ENCODE results near the gene CERT1.
A peak's percentile ranks its signal among the peaks of the same experiment; 100 is the strongest.
"Not testable (repeated sequence)": the region's sequence is repeated elsewhere in the genome, so short reads cannot be mapped to it uniquely, and the experiment has no call there.

CERT1 gene

DNA sequence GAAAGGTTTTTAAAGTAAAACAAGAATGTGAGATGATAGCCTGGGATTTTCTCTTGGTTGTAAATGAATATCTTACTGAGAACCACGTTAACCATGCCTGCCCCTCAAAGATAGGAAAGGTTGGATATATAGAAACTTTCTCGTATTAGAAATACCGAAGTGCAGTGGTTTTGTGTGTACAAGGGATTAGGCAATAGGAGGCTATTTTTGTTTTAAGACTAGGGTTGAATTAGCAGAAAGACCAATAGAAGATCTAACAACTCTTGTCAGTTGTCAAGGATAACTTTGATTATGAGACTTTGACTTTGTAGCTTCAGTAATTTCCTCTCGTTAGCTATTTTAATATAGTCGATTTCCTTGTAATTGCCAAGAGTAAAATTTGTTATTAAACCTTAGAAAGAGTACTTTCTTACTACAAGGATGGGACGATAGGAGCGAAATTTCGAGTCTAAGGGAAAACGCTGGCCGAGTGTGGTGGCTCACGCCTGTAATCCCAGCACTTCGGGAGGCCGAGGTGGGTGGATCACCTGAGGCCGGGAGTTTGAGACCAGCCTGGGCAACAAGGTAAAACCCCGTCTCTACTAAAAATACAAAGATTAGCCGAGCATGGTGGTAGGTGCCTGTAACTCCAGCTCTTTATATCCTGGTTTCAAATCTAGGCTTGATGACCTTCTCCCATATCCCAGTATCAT, 1.1 kb upstream of the CERT1 start:
- TF ChIP-seq, protein P1, sequence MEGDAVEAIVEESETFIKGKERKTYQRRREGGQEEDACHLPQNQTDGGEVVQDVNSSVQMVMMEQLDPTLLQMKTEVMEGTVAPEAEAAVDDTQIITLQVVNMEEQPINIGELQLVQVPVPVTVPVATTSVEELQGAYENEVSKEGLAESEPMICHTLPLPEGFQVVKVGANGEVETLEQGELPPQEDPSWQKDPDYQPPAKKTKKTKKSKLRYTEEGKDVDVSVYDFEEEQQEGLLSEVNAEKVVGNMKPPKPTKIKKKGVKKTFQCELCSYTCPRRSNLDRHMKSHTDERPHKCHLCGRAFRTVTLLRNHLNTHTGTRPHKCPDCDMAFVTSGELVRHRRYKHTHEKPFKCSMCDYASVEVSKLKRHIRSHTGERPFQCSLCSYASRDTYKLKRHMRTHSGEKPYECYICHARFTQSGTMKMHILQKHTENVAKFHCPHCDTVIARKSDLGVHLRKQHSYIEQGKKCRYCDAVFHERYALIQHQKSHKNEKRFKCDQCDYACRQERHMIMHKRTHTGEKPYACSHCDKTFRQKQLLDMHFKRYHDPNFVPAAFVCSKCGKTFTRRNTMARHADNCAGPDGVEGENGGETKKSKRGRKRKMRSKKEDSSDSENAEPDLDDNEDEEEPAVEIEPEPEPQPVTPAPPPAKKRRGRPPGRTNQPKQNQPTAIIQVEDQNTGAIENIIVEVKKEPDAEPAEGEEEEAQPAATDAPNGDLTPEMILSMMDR (IDR thresholded peaks at IDR 0.05; ENCODE audit: low read depth, low read length), result no peak
- peak overlapping the region; percentile 97 for H3K4me3 ChIP-seq (ENCODE audit: low read depth, low read length)

DNA sequence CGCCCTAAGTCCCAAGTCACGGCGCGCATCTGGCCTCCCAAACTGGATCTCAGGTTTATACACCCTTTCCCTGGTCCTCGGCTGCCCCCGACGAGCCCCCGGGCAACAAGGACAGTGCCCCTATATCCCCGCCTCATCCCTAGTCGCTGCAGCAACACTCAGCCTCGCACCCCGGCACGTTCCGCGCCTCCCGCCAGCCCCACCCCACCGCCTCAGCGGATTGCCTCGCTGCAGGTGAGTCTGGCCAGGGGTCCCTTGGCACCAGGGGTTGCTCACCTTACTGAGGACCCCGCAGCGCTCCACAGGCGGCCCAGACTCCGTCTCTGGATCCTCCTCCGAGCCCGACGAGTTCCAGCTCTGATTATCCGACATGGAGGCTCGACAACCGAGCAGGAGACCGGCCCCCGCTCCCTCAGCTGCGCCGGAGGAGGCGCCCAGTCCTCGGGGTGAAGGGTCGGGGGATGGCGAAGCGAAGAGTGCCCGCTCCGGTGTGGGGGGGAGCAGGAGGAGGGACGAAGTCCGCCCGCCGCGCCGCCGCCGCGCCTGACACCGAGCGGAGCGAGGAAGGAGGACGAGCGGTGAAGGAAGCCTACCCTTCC, 494 bp downstream of the CERT1 start:
- TF ChIP-seq, protein P1 (IDR thresholded peaks at IDR 0.05; ENCODE audit: low read depth, low read length), result no peak
- H3K4me3 ChIP-seq (ENCODE audit: low read depth, low read length), result peak overlapping the region; percentile 97

DNA sequence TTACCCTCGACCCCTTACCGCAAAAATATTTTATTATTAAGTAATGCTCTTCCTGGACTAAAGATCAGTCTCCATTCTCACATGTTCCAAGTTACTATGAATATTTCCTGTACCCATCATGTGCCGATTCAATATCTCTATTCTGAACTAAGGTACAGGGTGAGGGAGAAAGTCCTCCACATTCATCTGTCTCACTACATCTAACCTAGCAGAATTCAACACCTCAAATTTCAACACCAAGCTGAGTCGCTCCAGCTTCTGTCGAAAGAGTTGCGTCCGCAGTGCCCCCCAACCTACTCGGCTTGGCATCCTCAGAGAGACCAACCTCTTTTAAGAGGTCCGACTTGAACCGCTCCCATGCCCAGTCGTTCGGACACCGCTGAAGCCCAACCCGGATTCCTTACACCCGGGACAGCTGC, 1.0 kb downstream of the CERT1 start:
- TF ChIP-seq, protein P1 (IDR thresholded peaks at IDR 0.05; ENCODE audit: low read depth, low read length), result no peak
- peak overlapping the region; percentile 97 for H3K4me3 ChIP-seq (ENCODE audit: low read depth, low read length)

DNA sequence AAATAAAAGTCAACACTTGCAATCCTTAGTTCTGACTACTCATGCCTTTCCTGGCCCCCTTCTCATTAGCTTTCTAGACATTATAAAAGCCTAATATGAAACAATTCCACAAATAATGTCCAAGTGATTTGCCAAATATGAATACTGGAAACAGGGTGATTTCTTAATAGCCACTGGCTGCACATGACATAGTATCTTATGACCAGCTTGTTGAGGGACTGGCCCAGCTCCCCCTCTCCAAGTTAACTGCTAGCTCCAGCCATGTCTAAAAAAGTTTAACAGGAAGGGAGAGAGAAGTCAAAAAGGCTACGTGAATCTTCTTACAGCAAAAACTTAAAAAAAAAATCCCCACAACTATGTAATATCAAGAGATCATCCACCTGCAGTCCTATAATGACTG, 1.5 kb downstream of the CERT1 start:
- H3K4me3 ChIP-seq (ENCODE audit: low read depth, low read length), result peak overlapping the region; percentile 97
- TF ChIP-seq, protein P1 (IDR thresholded peaks at IDR 0.05; ENCODE audit: low read depth, low read length), result no peak

DNA sequence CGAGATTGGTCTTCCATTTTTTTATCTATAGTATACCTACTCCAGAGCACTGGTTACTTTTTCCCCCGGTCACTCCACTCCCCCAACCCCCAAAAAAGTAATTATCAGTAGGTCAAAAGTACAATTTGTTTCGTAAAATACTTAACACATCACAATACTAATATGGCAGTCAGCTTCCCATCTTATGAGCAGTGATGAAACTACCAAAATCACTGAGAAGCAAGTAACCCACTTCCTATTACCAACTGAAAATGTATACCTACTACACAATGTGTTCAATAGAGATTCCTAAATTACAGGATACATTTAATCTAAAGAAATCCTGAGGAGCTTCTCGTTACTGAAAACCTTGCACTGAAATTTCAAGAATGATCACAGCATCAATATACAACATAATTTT, 1.9 kb downstream of the CERT1 start:
- TF ChIP-seq, protein P1 (IDR thresholded peaks at IDR 0.05; ENCODE audit: low read depth, low read length), result no peak
- H3K4me3 ChIP-seq (ENCODE audit: low read depth, low read length), result peak overlapping the region; percentile 97

DNA sequence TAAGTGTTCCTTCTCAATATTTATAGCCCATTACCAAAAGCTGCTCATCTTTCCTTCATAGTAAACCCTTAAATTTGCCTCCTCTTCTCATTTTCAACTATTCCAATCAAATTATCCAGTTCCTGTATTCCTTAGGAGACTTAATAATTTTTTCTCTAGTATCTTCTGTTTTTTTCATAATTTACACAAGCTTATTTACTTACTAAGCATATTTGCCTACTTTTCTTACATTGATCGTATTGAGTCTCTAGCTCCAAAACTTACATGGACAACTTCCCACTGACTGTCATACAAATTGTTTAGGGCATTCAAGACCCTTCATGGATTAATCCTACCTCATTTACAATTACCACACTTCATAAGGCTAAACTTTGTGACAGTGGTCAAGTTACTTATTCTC, 3.6 kb downstream of the CERT1 start:
- no peak overlapping the region for H3K4me3 ChIP-seq (ENCODE audit: low read depth, low read length)
- TF ChIP-seq, protein P1 (IDR thresholded peaks at IDR 0.05; ENCODE audit: low read depth, low read length), result no peak

DNA sequence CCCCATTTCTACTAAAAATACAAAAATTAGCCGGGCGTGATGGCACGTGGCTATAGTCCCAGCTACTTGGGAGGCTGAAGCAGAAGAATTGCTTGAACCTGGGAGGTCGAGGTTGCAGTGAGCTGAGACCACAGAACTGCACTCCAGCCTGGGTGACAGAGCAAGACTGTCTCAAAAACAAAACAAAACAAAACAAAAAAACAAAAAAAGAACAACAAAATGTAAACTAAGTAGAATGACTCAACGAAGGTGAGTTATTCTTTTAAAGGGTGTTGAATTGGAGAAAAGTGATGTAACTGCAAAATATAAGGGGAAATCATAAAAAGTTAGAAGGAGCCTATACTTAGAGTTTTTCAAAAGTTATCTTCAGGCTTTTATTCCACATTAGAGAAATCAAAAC, 6.3 kb downstream of the CERT1 start:
- H3K4me3 ChIP-seq (ENCODE audit: low read depth, low read length), result not testable (repeated sequence)

DNA sequence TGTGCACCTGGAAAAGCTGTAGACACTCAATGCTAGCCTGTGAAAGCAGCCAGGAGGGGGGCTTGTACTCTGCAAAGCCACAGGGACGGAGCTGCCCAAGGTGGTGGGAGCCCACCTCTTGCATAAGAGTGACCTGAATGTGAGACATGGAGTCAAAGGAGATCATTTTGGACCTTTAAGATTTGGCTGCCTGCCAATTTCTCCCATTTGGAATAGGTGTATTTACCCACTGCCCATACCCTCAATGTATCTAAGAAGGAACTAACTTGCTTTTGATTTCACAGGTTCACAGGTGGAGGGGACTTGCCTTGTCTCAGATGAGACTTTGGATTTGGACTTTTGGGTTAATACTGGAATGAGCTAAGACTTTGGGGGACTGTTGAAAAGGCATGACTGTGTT, 12.6 kb downstream of the CERT1 start:
- not testable (repeated sequence) for H3K4me3 ChIP-seq (ENCODE audit: low read depth, low read length)

Data from WI38 (cell line).